GM12878 (cell line): ENCODE measurements around the gene LMBR1. TPM values are rescaled to one million over a fixed set of nuclear protein-coding genes. Genes with fewer than 3 reads are reported as not detected.

Experiments
- ATAC-seq: fragments of 200-7000 bp; cut with Tn5 transposase; 3 replicates; pipeline ENCODE4 v1.9.1; 2020; ENCODE audit warnings: mild to moderate bottlenecking, moderate library complexity
- BruUV-seq: library from RNA; stranded (reverse); fragments of 400-500 nt; replicated peaks from 2 replicates; lab custom pipeline; 2021; lab: Mats Ljungman, UMichigan
- CTCF ChIA-PET: fragments of 300-600 bp; sonication (Branson Sonifier 250); formaldehyde crosslinking; extraction: SDS; loops from one replicate; lab custom pipeline; 2021; ENCODE audit warnings: inconsistent platforms; lab: Yijun Ruan, JAX
- POLR2A ChIA-PET: fragments of 350-600 bp; formaldehyde crosslinking; extraction: SDS; loops from one replicate; lab custom pipeline; 2021; ENCODE audit warnings: inconsistent platforms; lab: Charles Lee
- RAD21 ChIA-PET: fragments of 300-600 bp; sonication (Branson Sonifier 250); formaldehyde crosslinking; loops from one replicate; lab custom pipeline; 2023; ENCODE audit warnings: antibody characterized with exemption; ENCODE audit not compliant: unreplicated experiment; lab: Charles Lee
- SMC1A ChIA-PET: fragments of 300-600 bp; sonication (Branson Sonifier 250); formaldehyde crosslinking; loops from one replicate; lab custom pipeline; 2023; ENCODE audit not compliant: unreplicated experiment, uncharacterized antibody; lab: Charles Lee
- DNase-seq: peaks from one replicate; pipeline ENCODE4 v3.0.0-alpha.2; 2011; ENCODE audit warnings: low read depth, low spot score
- FAIRE-seq: peaks from 3 replicates; lab custom pipeline; 2011; peaks lifted over from hg19 to GRCh38; lab: Jason Lieb, UNC
- H2AFZ ChIP-seq: 2 replicates; pipeline ENCODE4 v1.6.0; 2011; ENCODE audit warnings: low read depth, low read length, control low read depth; ENCODE audit not compliant: control insufficient read depth
- H3K27ac ChIP-seq: 2 replicates; pipeline ENCODE4 v1.5.1; 2011; ENCODE audit warnings: control low read depth; ENCODE audit not compliant: control insufficient read depth, insufficient read depth
- H3K27me3 ChIP-seq, 2 experiments: replicated peaks in 1 of 2; 2 replicates each; pipeline versions ENCODE4 v1.6.0 to v1.6.1; 2011; ENCODE audit warnings: low read length in 1 of 2; ENCODE audit not compliant: control insufficient read depth in 2 of 2, insufficient read depth in 2 of 2
- H3K36me3 ChIP-seq, 2 experiments: 2 replicates each; pipeline ENCODE4 v1.5.1; 2011; ENCODE audit warnings: low read length in 1 of 2; ENCODE audit not compliant: control insufficient read depth in 2 of 2, insufficient read depth in 2 of 2
- H3K4me1 ChIP-seq: 2 replicates; pipeline ENCODE4 v1.6.1; 2011; ENCODE audit warnings: mild to moderate bottlenecking, low read length, moderate library complexity, mixed read lengths; ENCODE audit not compliant: control insufficient read depth, insufficient read depth
- H3K4me2 ChIP-seq: 2 replicates; pipeline ENCODE4 v1.6.0; 2011; ENCODE audit warnings: control low read depth; ENCODE audit not compliant: control insufficient read depth, insufficient read depth
- H3K4me3 ChIP-seq: fragments of 200-600 bp; sonication (generic); 2 replicates; pipeline ENCODE4 v1.5.1; 2016
- H3K79me2 ChIP-seq: 2 replicates; pipeline ENCODE4 v1.6.0; 2011; ENCODE audit warnings: low read length; ENCODE audit not compliant: control insufficient read depth, insufficient read depth
- H3K9ac ChIP-seq: 2 replicates; pipeline ENCODE4 v1.8.0; 2011; ENCODE audit warnings: low read length, control low read depth, mixed read lengths; ENCODE audit not compliant: control insufficient read depth, insufficient read depth
- H3K9me3 ChIP-seq: replicated peaks from 3 replicates; pipeline ENCODE4 v1.5.1; 2011; ENCODE audit warnings: mild to moderate bottlenecking, low read length; ENCODE audit not compliant: control insufficient read depth, insufficient read depth
- H4K20me1 ChIP-seq: 2 replicates; pipeline ENCODE4 v1.6.0; 2011; ENCODE audit not compliant: control insufficient read depth, insufficient read depth
- CREB1 ChIP-seq: IDR thresholded peaks from 2 replicates; pipeline ENCODE4 v1.6.1; 2012; ENCODE audit warnings: low read depth, mild to moderate bottlenecking, inconsistent platforms
- E2F8 ChIP-seq: fragments of 450-650 bp; IDR thresholded peaks from 2 replicates; pipeline ENCODE4 v1.6.1; 2018; ENCODE audit warnings: mild to moderate bottlenecking, low read depth, moderate library complexity; ENCODE audit not compliant: partially characterized antibody
- EGR1 ChIP-seq, 2 experiments: IDR thresholded peaks; 1 replicate in 1 of 2; 2 replicates in 1 of 2; pipeline ENCODE4 v1.6.1; 2011 to 2012; ENCODE audit warnings: low read depth in 2 of 2, low read length in 2 of 2, borderline replicate concordance in 1 of 2, mild to moderate bottlenecking in 1 of 2, moderate library complexity in 1 of 2
- GATAD2B ChIP-seq: fragments of 450-650 bp; conservative IDR thresholded peaks from 2 replicates; pipeline ENCODE4 v1.6.1; 2017; ENCODE audit warnings: low read depth, mild to moderate bottlenecking, moderate library complexity
- HDAC2 ChIP-seq: fragments of 200-600 bp; sonication (generic); IDR thresholded peaks from 2 replicates; pipeline ENCODE4 v1.6.1; 2017
- HDGF ChIP-seq: fragments of 450-650 bp; IDR thresholded peaks from 2 replicates; pipeline ENCODE4 v1.6.1; 2016; ENCODE audit warnings: antibody characterized with exemption
- MEF2A ChIP-seq: IDR thresholded peaks from 2 replicates; pipeline ENCODE4 v1.6.1; 2011; ENCODE audit warnings: low read depth, mild to moderate bottlenecking, low read length, moderate library complexity; ENCODE audit not compliant: insufficient read depth
- PAX8 ChIP-seq: fragments of 450-650 bp; IDR thresholded peaks from 2 replicates; pipeline ENCODE4 v1.6.1; 2017; ENCODE audit warnings: mild to moderate bottlenecking, moderate library complexity
- SKIL ChIP-seq: fragments of 450-650 bp; IDR thresholded peaks from 2 replicates; pipeline ENCODE4 v1.6.1; 2017; ENCODE audit warnings: mild to moderate bottlenecking, low read depth, inconsistent platforms; ENCODE audit not compliant: poor library complexity, severe bottlenecking
- TARDBP ChIP-seq: IDR thresholded peaks from 2 replicates; pipeline ENCODE4 v1.6.1; 2016; ENCODE audit warnings: borderline replicate concordance
- USF2 ChIP-seq: IDR thresholded peaks from 2 replicates; pipeline ENCODE4 v1.6.1; 2011; ENCODE audit warnings: low read depth, low read length, improper control_type of control experiment, borderline replicate concordance
- WGBS: methylation state at CpG from one replicate; pipeline ENCODE4 v1.1.6; 2016; ENCODE audit warnings: low lambda C conversion rate; ENCODE audit not compliant: insufficient replicate concordance, insufficient coverage; ENCODE audit errors: missing lambda C conversion rate; 5-methylcytosine and 5-hydroxymethylcytosine counted together
- in situ Hi-C: fragments of 300-500 bp; cut with MboI; formaldehyde crosslinking; loops from 9 replicates; pipeline ENCODE4 v1.14.3; 2018; ENCODE audit warnings: mixed read lengths
- intact Hi-C: fragments of 100-400 bp; cut with micrococcal nuclease; formaldehyde crosslinking; loops from one replicate; pipeline ENCODE4 v1.14.2; 2022; ENCODE audit not compliant: unreplicated experiment
- polyA plus RNA-seq, 11 experiments: library from polyadenylated mRNA; depleted of rRNA in 4 of 11; unstranded in 6 of 11; stranded (reverse) in 5 of 11; fragments of >200 nt; fragmentation: Nextera tagmentation in 4 of 11; fragmentation: Illumina TruSeq in 1 of 11; extraction: Ambion mirVana in 4 of 11; extraction: Trizol in 1 of 11; gene quantifications; 1 replicate in 1 of 11; 2 replicates in 10 of 11; pipeline versions ENCODE4 v1.2.1 to v1.2.3, GENCODE V29; 2011 to 2016; ENCODE audit warnings: inconsistent platforms in 2 of 11, missing spikeins in 2 of 11, low read depth in 1 of 11
- total RNA-seq, 4 experiments: library from RNA; depleted of rRNA in 3 of 4; stranded (reverse); fragments of >200 nt in 3 of 4; fragmentation: Illumina TruSeq in 1 of 4; extraction: Trizol in 1 of 4; gene quantifications; 2 replicates each; pipeline versions ENCODE4 v1.2.1 to v1.2.3, GENCODE V29; 2013 to 2021

LMBR1 gene
- total and polyA plus RNA-seq, 10 of the 15 experiments (the other 5 are each of a cell fraction or from before 2014, with no cell fraction given), result 4.0 to 63.5 (median 28.8) TPM

- intact Hi-C loops (no loop called here), in situ Hi-C loops (no loop called here)
- TF ChIP-seq HDAC2, result no peak
- TF ChIP-seq MEF2A, result no peak
- no peak for TF ChIP-seq SKIL
- no peak for TF ChIP-seq GATAD2B
- TF ChIP-seq CREB1, result no peak
- TF ChIP-seq EGR1 (IDR thresholded peaks at IDR 0.05; ENCODE audit: borderline replicate concordance in 1 of 2, low read depth in 2 of 2, low read length in 2 of 2), result no peak
- no peak for TF ChIP-seq E2F8
- no peak for TF ChIP-seq PAX8
- no peak for TF ChIP-seq TARDBP
- no peak for TF ChIP-seq USF2
- no peak for TF ChIP-seq HDGF
- 95% methylated on average over 7 of the region's 7 CpGs for WGBS
- Histone ChIP-seq H4K20me1 (no peaks in the 10 kb centered on the region), H3K27ac (no peak overlapping the region), H2AFZ (no peak overlapping the region), H3K4me3 (no peak overlapping the region), H3K9me3 (peaks cover 4% of the 10 kb centered on the region; the same call in 2 of the 3 replicates), H3K4me1 (no peaks in the 10 kb centered on the region), H3K79me2 (no peaks in the 10 kb centered on the region), H3K27me3 (no peaks in the 10 kb centered on the region), H3K36me3 (no peaks in the 10 kb centered on the region; a peak in 2 of 4 replicates), H3K4me2 (no peak overlapping the region), H3K9ac (no peak overlapping the region)
- ChIA-PET CTCF (interaction anchor here (0.7 kb wide), 1 partner anchor 14 kb away, joined by 4 read pairs; no protein-coding TSS in a partner anchor), SMC1A (interaction anchor here (0.9 to 1.5 kb wide), 3 partner anchors 13 to 20 kb away, joined by 4 to 6 read pairs (median 6); no protein-coding TSS in a partner anchor), RAD21 (interaction anchor here (1.0 kb wide), 1 partner anchor 21 kb away, joined by 3 read pairs; no protein-coding TSS in a partner anchor), POLR2A (no interaction called here)
- no TSS peak for BruUV-seq
- DNase-seq (no peak), ATAC-seq (no peak), FAIRE-seq (peak; percentile 44)
Measured at GRCh38 chr7:156759579-156760202, 133.3 kb downstream of the LMBR1 start.
